Measurements from ENCODE around the gene NLRP10. TPM values are rescaled to one million over a fixed set of nuclear protein-coding genes. Genes with fewer than 3 reads are reported as not detected.

NLRP10 gene, protein sequence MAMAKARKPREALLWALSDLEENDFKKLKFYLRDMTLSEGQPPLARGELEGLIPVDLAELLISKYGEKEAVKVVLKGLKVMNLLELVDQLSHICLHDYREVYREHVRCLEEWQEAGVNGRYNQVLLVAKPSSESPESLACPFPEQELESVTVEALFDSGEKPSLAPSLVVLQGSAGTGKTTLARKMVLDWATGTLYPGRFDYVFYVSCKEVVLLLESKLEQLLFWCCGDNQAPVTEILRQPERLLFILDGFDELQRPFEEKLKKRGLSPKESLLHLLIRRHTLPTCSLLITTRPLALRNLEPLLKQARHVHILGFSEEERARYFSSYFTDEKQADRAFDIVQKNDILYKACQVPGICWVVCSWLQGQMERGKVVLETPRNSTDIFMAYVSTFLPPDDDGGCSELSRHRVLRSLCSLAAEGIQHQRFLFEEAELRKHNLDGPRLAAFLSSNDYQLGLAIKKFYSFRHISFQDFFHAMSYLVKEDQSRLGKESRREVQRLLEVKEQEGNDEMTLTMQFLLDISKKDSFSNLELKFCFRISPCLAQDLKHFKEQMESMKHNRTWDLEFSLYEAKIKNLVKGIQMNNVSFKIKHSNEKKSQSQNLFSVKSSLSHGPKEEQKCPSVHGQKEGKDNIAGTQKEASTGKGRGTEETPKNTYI
- not detected for total RNA-seq
- long read RNA-seq, donor 1: 0 reads
- long read RNA-seq, donor 2: 0 reads

GRCh38 chr11:7965386-7965785, at the start of gene NLRP10:
Gene NLRP10 (minus strand): TSS chr11:7965447. CDS start chr11:7963495, 1,952 bp downstream.
- no peaks in the 10 kb centered on the region for H3K9me3 ChIP-seq
- no peak within 1 kb of the TSS for H3K4me3 ChIP-seq
- no peaks in the 10 kb centered on the region for H3K4me1 ChIP-seq (ENCODE audit: low read depth)
- DNase-seq (no peak), ATAC-seq (no peak)
- intact Hi-C loops (cut with DNase I, micrococcal nuclease): no loop called here
- TF ChIP-seq CTCF (IDR thresholded peaks at IDR 0.05): no peak
- H3K36me3 ChIP-seq (ENCODE audit: low read depth): no peaks in the 10 kb centered on the region

GRCh38 chr11:8013833-8014232, 48.6 kb upstream of the NLRP10 start:
- ATAC-seq: no peak
- no peak for DNase-seq
- no peaks in the 10 kb centered on the region for H3K36me3 ChIP-seq (ENCODE audit: low read depth)
- TF ChIP-seq CTCF (IDR thresholded peaks at IDR 0.05): no peak
- H3K9me3 ChIP-seq: no peaks in the 10 kb centered on the region
- no peak overlapping the region for H3K4me3 ChIP-seq
- intact Hi-C loops (cut with DNase I, micrococcal nuclease): no loop called here
- H3K4me1 ChIP-seq (ENCODE audit: low read depth): no peaks in the 10 kb centered on the region

DNA sequence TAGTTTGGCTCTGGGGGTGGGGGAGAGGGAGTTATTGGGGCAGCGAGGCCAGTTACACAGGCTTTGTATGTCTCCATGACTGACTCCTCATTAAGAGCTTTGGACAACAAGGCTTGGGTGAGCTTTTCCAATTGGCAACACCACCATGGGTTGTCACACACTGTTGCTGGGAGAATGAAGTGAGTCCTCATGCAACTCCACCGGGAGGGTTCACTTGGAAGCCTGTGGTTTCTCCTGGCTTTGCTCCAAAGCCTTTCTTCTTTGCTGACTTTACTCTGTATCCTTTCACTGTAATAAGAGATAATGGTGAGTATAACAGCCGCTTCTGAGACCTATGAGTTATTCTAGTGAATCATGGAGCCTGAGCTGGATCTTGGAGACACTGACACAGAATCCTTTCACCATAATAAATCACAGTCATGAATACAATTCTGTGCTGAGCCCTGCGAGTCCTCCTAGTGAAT, 46.8 kb upstream of the NLRP10 start:
- H3K4me3 ChIP-seq: no peak overlapping the region
- TF ChIP-seq CTCF (IDR thresholded peaks at IDR 0.05): no peak
- H3K9me3 ChIP-seq: no peaks in the 10 kb centered on the region
- DNase-seq: no peak
- H3K36me3 ChIP-seq (ENCODE audit: low read depth): no peaks in the 10 kb centered on the region
- intact Hi-C loops (cut with DNase I, micrococcal nuclease): no loop called here
- ATAC-seq: no peak
- no peaks in the 10 kb centered on the region for H3K4me1 ChIP-seq (ENCODE audit: low read depth)

DNA sequence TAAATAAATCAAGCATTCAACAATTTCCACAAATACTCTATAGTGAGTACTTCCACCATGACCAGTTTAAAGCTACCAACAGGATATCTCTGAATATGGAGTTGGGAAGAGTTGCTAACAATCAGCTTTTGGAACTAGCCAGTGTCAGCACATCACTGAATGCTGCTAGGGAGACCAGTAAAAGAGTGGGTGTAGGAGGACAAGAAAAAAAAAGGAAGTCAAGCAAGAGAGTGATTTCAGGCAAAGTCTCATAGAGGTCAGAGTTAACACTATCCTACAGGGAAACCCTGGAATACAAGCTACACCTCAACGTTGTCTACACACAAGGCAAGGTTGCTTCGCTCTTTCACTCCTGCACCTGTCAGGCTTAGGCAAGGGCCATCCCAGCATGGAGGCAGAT, 46.1 kb upstream of the NLRP10 start:
- Histone ChIP-seq H3K36me3 (ENCODE audit: low read depth) (no peaks in the 10 kb centered on the region), H3K9me3 (no peaks in the 10 kb centered on the region), H3K4me1 (ENCODE audit: low read depth) (no peaks in the 10 kb centered on the region), H3K4me3 (no peak overlapping the region)
- intact Hi-C loops (cut with DNase I, micrococcal nuclease): no loop called here
- no peak for TF ChIP-seq CTCF (IDR thresholded peaks at IDR 0.05)
- ATAC-seq (no peak), DNase-seq (no peak)

- TF ChIP-seq CTCF (IDR thresholded peaks at IDR 0.05): no peak
- H3K4me3 ChIP-seq: no peak overlapping the region
- H3K4me1 ChIP-seq (ENCODE audit: low read depth): no peaks in the 10 kb centered on the region
- no peak for ATAC-seq
- H3K9me3 ChIP-seq: no peaks in the 10 kb centered on the region
- intact Hi-C loops (cut with DNase I, micrococcal nuclease): loop anchor here in 1 of 2 donors (5.0 kb wide), 1 partner anchor 87 kb away; no protein-coding TSS in a partner anchor
- no peaks in the 10 kb centered on the region for H3K36me3 ChIP-seq (ENCODE audit: low read depth)
- no peak for DNase-seq
These were observed 44.6 kb upstream of the NLRP10 start for GRCh38 chr11:8009856-8010255.
